UCSD-AML1 (cell line): ENCODE results near the gene TPCN1.
A peak's percentile ranks its signal among the peaks of the same experiment; 100 is the strongest.

ENCODE experiments used
- DNase-seq: peaks from one replicate; lab custom pipeline; 2025; ENCODE audit not compliant: unreplicated experiment; lab: John Stamatoyannopoulos, UW

The TPCN1 gene

DNA sequence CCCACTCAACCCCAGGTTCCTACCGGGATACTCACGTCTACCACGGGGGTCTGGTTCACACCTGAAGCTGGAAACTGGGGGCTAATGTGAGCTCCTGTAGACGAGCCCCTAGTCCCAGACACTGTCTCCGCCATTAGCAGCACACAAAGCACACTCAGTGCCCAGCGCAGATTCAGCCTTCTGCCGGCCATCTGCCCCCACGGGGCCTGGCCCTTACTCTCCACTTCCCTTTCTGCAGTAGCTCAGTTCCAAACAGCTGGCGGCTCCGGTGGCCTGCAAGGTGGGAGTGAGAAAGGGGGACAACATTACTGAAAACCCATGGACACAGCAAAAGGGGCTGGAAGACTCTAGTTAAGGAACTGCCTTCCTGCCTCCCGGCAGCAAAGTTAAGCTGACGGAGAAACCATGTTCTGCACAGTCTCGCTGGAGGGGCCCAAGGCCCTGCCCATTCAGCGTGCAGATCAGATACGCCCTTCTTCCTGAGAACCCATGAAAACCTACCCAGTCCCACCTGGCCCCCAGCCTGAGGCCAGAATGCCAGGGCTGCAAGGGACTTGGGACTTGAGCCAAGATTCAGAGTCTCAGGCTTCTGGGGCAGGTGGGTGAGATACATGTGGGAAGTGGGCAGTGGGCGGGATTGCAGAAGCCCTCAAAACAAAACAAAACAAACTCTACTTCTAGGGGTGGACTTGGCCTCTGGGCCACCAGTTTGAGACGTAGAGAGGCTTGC is 111.6 kb downstream of the TPCN1 start:
- no peak for DNase-seq

DNA sequence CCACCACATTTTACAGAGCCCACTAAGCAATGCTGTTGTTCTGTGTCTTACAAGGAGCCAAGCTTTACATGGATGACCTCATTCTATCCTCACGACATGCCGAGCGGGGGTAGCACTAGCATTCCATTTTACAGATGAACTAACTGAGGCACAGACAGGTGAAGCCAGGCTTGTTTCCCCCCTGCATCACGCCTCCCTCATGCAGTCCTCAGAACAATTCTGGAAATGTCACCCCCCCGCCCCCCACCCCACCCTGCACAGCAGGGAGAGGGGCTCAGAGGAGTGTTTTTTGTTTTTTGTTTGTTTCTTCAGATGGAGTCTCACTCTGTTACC is 112.1 kb downstream of the TPCN1 start:
- DNase-seq = no peak

DNA sequence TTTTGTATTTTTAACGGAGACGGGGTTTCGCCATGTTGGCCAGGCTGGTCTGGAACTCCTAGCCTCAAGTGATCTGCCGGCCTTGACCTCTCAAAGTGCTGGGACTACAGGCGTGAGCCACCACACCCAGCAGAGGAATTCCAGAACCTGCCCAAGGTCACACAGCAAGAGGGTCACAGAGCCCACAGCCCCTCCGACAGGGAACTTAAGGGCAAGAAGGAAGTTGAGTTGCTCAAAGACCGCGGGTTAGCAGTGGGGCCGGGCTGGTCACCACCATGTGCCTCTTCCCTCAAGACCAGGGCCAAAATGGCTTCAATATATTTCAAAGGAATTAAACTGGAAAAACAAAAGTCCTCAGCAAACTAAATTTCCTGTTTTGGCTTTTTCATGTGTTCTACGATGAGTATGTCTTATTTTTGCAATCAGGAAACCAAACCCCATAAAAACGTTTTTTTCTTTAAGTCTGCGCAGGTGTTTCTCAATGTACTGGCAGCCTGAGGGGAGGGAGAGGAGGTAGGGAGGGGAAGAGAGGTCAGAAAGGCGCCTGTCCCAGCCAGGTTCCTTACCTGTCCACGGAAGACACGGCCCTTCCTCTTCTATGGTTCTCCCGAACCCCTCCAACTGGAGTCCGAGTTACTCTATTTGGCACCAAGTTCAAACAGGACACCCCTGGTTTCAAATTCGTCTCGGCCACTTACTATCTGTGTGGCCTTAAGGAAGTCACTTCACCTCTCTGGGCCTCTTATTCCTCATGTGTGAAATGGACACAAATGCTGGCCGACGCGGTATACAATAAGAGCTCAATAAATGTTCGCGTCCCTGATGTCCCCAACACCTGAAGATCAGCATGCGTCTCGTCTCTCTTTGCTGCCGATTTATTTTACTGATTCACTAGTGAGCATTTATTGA is 112.9 kb downstream of the TPCN1 start:
- peak; percentile 22 for DNase-seq

DNA sequence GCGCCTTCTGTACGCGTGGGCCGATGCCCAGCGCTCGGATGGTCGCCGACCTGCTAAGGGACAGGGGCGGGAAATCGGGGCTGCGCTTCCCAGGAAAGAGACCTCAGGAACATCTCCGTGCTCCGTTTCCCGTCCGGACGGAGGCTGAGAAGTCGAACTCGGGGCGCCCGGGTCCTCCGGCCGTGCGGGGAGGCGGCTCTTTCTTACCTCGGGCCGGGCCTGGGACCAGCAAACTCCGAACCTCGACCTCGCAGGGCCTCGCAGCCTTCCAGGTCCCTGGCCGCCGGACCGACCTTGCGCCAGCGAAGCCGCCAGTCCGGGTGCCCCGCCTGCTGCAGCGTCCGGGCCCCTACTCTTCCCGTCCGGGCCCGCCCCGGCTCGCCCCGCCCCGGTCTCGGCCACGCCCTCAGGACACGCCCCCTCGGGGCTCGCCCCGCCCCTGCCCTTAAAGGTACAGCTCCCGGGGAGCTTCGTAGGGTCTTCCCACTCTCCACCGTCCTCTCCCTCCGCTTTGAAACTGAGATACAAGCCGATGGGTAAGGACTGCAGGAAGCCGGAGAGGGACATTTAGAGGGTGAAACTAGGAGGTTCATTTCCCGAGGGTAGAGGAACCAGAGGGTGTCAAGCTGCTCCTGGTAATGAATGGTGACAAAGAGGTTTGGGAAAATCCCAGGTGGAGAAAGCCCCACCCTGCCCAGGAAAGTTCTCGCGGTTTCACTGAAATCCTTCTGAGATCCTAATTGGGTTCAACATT is 113.7 kb downstream of the TPCN1 start, which contains the start of gene SLC8B1:
TSS of gene SLC8B1 (minus strand) at position 324 of the 754 bp plus-strand sequence. CDS start 2,231 bp downstream, outside the sequence.
- DNase-seq = peak; percentile 88

DNA sequence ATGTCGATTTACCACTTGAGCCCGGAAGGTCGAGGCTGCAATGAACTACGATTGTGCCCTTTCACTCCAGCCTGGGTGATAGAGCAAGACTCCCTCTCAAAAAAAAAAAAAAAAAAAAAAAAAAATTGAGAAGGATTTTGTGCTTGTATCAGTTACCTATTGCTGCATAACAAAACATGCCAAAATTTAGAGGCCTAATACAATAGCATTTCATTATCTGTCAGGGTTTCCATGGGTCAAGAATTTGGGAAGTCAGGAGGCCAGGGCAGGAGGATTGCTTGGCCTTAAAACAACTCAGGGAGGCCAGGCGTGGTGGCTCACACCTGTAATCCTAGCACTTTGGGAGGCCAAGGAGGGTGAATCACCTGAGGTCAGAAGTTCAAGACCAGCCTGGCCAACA is 118.3 kb downstream of the TPCN1 start:
- DNase-seq = no peak

DNA sequence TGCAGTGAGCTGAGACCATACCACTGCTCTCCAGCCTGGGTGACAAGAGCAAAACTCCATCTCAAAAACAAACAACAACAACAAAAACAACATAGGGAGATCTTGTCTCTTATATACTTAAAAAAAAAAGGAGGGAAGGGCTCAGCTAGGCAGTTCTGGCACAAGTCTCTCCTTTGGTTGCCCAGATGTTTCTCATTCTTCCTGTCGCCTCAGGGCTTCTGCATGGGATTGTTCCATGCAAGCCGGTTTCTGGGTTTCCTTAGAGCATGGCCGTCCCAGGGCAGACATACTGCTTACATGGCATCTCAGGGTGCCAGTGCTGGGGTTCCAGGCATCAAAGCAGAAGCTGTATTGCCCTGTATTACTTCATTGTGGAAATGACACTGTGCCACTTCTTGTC is 118.8 kb downstream of the TPCN1 start:
- DNase-seq = no peak

DNA sequence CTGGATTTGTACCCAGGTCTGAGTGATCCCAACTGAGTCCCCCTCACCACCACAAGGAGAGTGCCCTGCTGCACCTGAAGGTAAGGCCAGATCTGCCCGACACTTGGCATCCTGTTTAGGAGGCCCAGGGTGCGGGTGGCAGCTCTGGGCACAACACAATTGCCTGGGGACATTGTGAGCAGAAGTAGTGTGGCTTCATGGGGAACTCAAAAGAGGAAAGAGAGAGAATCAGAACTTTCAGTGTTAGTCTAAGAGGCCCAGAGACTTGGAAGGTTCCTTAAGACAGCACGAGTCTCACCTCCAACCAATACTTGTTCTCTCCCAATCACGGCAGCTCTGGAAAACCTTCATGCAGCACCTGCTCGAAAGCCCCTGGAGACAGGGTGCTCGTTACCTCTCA is 120.3 kb downstream of the TPCN1 start:
- DNase-seq = no peak

DNA sequence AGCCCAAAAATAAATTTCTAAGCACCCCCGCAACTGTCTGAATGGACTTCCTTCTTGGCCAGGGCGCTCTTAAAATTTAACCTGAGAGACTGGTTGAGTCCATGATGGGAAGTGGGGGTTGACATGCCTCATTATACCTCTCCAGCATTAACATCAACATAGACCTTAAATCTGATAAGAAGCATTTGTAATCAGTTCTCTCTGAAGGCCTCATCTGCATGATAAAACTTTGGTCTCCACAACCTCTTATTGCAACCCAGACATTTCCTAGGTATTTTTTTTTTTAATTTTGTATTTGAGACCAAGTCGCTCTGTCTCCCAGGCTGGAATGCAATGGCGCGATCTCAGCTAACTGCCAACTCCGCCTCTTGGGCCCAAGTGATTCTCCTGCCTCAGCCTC is 124.1 kb downstream of the TPCN1 start:
- DNase-seq = no peak

DNA sequence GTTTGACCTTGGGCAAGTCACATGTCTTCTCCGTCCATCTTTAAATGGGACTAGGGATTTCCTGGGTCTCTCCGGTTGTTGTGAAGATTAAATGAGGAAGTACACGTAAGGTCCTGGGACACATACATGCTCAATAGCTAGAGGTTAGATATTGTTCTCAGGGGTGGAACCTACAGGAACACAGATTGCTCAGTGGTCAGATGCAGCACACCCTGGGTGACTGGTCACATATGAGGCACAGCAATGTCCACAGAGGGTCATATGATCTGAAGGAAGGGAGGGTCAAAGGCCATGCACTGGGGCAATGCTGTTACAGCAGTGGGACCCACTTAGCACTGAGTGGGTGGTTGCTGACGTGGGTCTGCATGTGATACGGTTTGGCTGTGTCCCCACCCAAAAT is 125.1 kb downstream of the TPCN1 start:
- no peak for DNase-seq

DNA sequence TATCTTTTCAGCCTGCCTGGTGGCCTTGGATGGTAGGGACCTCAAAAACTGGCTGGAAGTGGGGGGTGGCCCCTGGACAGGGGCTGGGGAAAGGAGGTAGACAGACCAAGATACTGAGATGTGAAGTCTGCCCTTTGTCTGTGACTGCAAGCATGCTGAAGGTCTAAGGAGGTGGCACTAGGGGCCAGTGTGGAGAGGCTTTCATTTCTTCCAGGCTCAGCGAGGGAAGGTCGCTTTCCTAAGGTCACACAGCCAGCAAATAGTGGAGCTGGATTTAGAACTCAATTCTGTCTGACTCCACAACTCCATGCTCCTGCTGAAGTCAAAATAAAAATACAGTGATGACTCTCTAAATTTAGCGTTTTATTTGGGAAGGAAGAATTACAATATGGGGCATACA is 125.8 kb downstream of the TPCN1 start:
- DNase-seq = no peak

DNA sequence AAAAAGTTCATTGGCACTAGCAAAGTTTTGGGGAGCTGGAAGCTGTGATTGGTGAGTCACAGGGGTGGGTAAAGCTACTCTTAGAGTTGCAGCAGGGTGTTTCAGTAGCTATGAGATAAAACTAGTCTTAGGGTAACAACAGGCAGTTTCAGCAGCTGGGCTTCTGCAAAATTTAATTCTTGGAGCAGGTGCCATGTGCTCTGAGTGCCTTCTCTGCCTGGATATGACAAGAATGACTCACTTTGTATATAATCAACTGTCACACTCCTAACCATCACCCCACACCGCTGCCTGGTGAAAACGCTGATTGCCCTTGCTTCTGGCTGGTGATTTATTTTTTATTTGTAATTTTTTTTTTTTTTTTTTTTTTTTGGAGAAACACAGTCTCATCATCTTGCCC is 126.6 kb downstream of the TPCN1 start:
- no peak for DNase-seq
